Right lung (tissue), 10 donors: ENCODE data around the gene UBAP2. TPM values are rescaled to one million over a fixed set of nuclear protein-coding genes. Genes with fewer than 3 reads are reported as not detected.

ENCODE experiments used
- DNase-seq, 2 donors: peaks; one replicate each; pipeline ENCODE4 v3.0.0-alpha.2; 2013
- long read RNA-seq, 8 donors: transcript quantifications; one replicate each; lab custom pipeline, GENCODE V29; 2026
- polyA plus RNA-seq, 5 donors: library from polyadenylated mRNA; unstranded; fragments of 120-200 nt; gene quantifications; one replicate each; pipeline versions ENCODE4 v1.2.1 to v1.2.3, GENCODE V29; 2013; ENCODE audit warnings: inconsistent platforms in 1 of 5, low replicate concordance in 1 of 5; ENCODE audit not compliant: insufficient read length in 5 of 5, insufficient read depth in 1 of 5

The UBAP2 gene
- 10 to 100 TPM; 31.5 to 35.2 (median 33.6) TPM for polyA plus RNA-seq
- long read RNA-seq, donor 1, result 0 reads
- long read RNA-seq, donor 2, result 0 reads
- long read RNA-seq, donor 3, partial matches to known transcripts, result 15 of 16 reads
- long read RNA-seq, donor 3, other reads (novel, unspliced or antisense), result 0 of 16 reads
- long read RNA-seq, donor 4, partial matches to known transcripts, result 6 of 6 reads
- long read RNA-seq, donor 4, other reads (novel, unspliced or antisense), result 0 of 6 reads
- long read RNA-seq, donor 5, partial matches to known transcripts, result 6 of 6 reads
- long read RNA-seq, donor 5, other reads (novel, unspliced or antisense), result 0 of 6 reads
- long read RNA-seq, donor 6, result 0 reads
- long read RNA-seq, donor 7, partial matches to known transcripts, result 413 of 434 reads
- long read RNA-seq, donor 7, other reads (novel, unspliced or antisense), result 21 of 434 reads
- long read RNA-seq, donor 8, result 0 reads

- DNase-seq, result peak; percentile 99
Measured at GRCh38 chr9:34048727-34049629, at the start of gene UBAP2. UBAP2 (minus strand) TSS chr9:34048887; CDS start chr9:34017148, 31,739 bp downstream.

GRCh38 chr9:34098307-34098706 lies 49.6 kb upstream of the UBAP2 start:
- no peak for DNase-seq

GRCh38 chr9:34097865-34098264 lies 49.2 kb upstream of the UBAP2 start:
- no peak for DNase-seq

GRCh38 chr9:34096751-34097150 lies 48.1 kb upstream of the UBAP2 start:
- DNase-seq, result no peak

GRCh38 chr9:34093578-34093977 lies 44.9 kb upstream of the UBAP2 start:
- no peak for DNase-seq

GRCh38 chr9:34089311-34089710 lies 40.6 kb upstream of the UBAP2 start:
- DNase-seq, result no peak

- no peak for DNase-seq
Measured at GRCh38 chr9:34087370-34087769, 38.7 kb upstream of the UBAP2 start.

- no peak for DNase-seq
Measured at GRCh38 chr9:34086864-34087263, 38.2 kb upstream of the UBAP2 start.

GRCh38 chr9:34085581-34086500 lies 37.2 kb upstream of the UBAP2 start:
- DNase-seq, result no peak

GRCh38 chr9:34084562-34084961 lies 35.9 kb upstream of the UBAP2 start:
- DNase-seq, result no peak

GRCh38 chr9:34079181-34079580 lies 30.5 kb upstream of the UBAP2 start:
- no peak for DNase-seq

- peak in 1 of 2 donors; percentile 23 for DNase-seq
Measured at GRCh38 chr9:34072868-34073590, 24.3 kb upstream of the UBAP2 start.

GRCh38 chr9:34072410-34072809 lies 23.7 kb upstream of the UBAP2 start:
- DNase-seq, result peak; percentile 38 to 42

GRCh38 chr9:34070606-34071324 lies 22.1 kb upstream of the UBAP2 start:
- no peak for DNase-seq

GRCh38 chr9:34069831-34070230 lies 21.1 kb upstream of the UBAP2 start:
- DNase-seq, result no peak

- DNase-seq, result no peak
Measured at GRCh38 chr9:34065541-34065940, 16.9 kb upstream of the UBAP2 start.

GRCh38 chr9:34059954-34060353 lies 11.3 kb upstream of the UBAP2 start:
- no peak for DNase-seq

- DNase-seq, result no peak
Measured at GRCh38 chr9:34059281-34059680, 10.6 kb upstream of the UBAP2 start.

- no peak for DNase-seq
Measured at GRCh38 chr9:34049630-34050384, 1.1 kb upstream of the UBAP2 start.
